Measurements from ENCODE around the gene ORMDL2. TPM values are rescaled to one million over a fixed set of nuclear protein-coding genes. Genes with fewer than 3 reads are reported as not detected.

Gene ORMDL2
- total RNA-seq, 4 donors from 2014 or later: 8.3 to 15.7 (median 11.8) TPM

GRCh38 chr12:55788546-55788945 is 29.3 kb upstream of the ORMDL2 start:
- Histone ChIP-seq H3K4me1 (no peaks in the 10 kb centered on the region), H3K36me3 (peaks cover 45 to 93% (median 78%) of the 10 kb centered on the region in 4 donors), H3K27me3 (no peaks in the 10 kb centered on the region), H3K9me3 (no peaks in the 10 kb centered on the region), H3K27ac (replicated peaks in 1 of 4) (no peak overlapping the region), H3K4me3 (no peak overlapping the region)
- no peak for DNase-seq (ENCODE audit: extremely low spot score)
- TF ChIP-seq EP300 (IDR thresholded peaks at IDR 0.05) (no peak), POLR2A (IDR thresholded peaks at IDR 0.05; ENCODE audit: low read depth) (no peak), POLR2AphosphoS5 (IDR thresholded peaks at IDR 0.05) (no peak), CTCF (IDR thresholded peaks at IDR 0.05) (no peak)
- intact Hi-C loops (cut with DNase I): no loop called here
- 92% methylated on average over 7 of the region's 7 CpGs for WGBS

- Histone ChIP-seq H3K27ac (replicated peaks in 1 of 4) (no peak overlapping the region), H3K4me3 (no peak overlapping the region), H3K27me3 (no peaks in the 10 kb centered on the region), H3K36me3 (peaks cover 49 to 93% (median 78%) of the 10 kb centered on the region in 4 donors), H3K4me1 (no peaks in the 10 kb centered on the region), H3K9me3 (no peaks in the 10 kb centered on the region)
- no peak for TF ChIP-seq EP300 (IDR thresholded peaks at IDR 0.05)
- TF ChIP-seq POLR2AphosphoS5 (IDR thresholded peaks at IDR 0.05): no peak
- no peak for TF ChIP-seq POLR2A (IDR thresholded peaks at IDR 0.05; ENCODE audit: low read depth)
- no peak for TF ChIP-seq CTCF (IDR thresholded peaks at IDR 0.05)
- intact Hi-C loops (cut with DNase I): no loop called here
- DNase-seq (ENCODE audit: extremely low spot score): no peak
- WGBS: 89% methylated on average over 2 of the region's 2 CpGs
Observed at GRCh38 chr12:55789171-55789570, 28.7 kb upstream of the ORMDL2 start.

GRCh38 chr12:55789893-55790292 is 27.9 kb upstream of the ORMDL2 start:
- Histone ChIP-seq H3K36me3 (peaks cover 55 to 93% (median 78%) of the 10 kb centered on the region in 4 donors), H3K27me3 (no peaks in the 10 kb centered on the region), H3K4me3 (no peak overlapping the region), H3K27ac (replicated peaks in 1 of 4) (no peak overlapping the region), H3K9me3 (no peaks in the 10 kb centered on the region), H3K4me1 (no peaks in the 10 kb centered on the region)
- 82% methylated on average over 4 of the region's 4 CpGs for WGBS
- intact Hi-C loops (cut with DNase I): no loop called here
- TF ChIP-seq POLR2A (IDR thresholded peaks at IDR 0.05; ENCODE audit: low read depth) (no peak), EP300 (IDR thresholded peaks at IDR 0.05) (no peak), CTCF (IDR thresholded peaks at IDR 0.05) (no peak), POLR2AphosphoS5 (IDR thresholded peaks at IDR 0.05) (no peak)
- DNase-seq (ENCODE audit: extremely low spot score): no peak

GRCh38 chr12:55795950-55796349 is 21.9 kb upstream of the ORMDL2 start:
- TF ChIP-seq EP300 (IDR thresholded peaks at IDR 0.05) (no peak), POLR2A (IDR thresholded peaks at IDR 0.05; ENCODE audit: low read depth) (no peak), CTCF (IDR thresholded peaks at IDR 0.05) (no peak), POLR2AphosphoS5 (IDR thresholded peaks at IDR 0.05) (no peak)
- intact Hi-C loops (cut with DNase I): loop anchor here (5.0 kb wide), 1 partner anchor 49 kb away; no protein-coding TSS in a partner anchor
- peaks cover 42 to 93% (median 71%) of the 10 kb centered on the region in 4 donors for H3K36me3 ChIP-seq

GRCh38 chr12:55797068-55797467 is 20.8 kb upstream of the ORMDL2 start:
- DNase-seq (ENCODE audit: extremely low spot score): no peak
- 50% methylated on average over 5 of the region's 5 CpGs for WGBS
- Histone ChIP-seq H3K9me3 (no peaks in the 10 kb centered on the region), H3K36me3 (peaks cover 42 to 97% (median 77%) of the 10 kb centered on the region in 4 donors), H3K4me1 (peaks cover 0 to 9% (median 0%) of the 10 kb centered on the region in 4 donors), H3K27me3 (no peaks in the 10 kb centered on the region), H3K27ac (replicated peaks in 1 of 4) (no peak overlapping the region), H3K4me3 (no peak overlapping the region)
- TF ChIP-seq POLR2A (IDR thresholded peaks at IDR 0.05; ENCODE audit: low read depth): no peak
- TF ChIP-seq CTCF (IDR thresholded peaks at IDR 0.05): peak in 2 of 3 experiments; percentile 43 to 49
- TF ChIP-seq EP300 (IDR thresholded peaks at IDR 0.05): no peak
- no peak for TF ChIP-seq POLR2AphosphoS5 (IDR thresholded peaks at IDR 0.05)
- intact Hi-C loops (cut with DNase I): loop anchor here (5.0 kb wide), 1 partner anchor 50 kb away; no protein-coding TSS in a partner anchor

More at GRCh38 chr12:55795950-55796349, 21.9 kb upstream of the ORMDL2 start:
- DNase-seq (ENCODE audit: extremely low spot score): no peak
- Histone ChIP-seq H3K4me1 (peaks cover 0 to 9% (median 0%) of the 10 kb centered on the region in 4 donors), H3K9me3 (no peaks in the 10 kb centered on the region), H3K27ac (replicated peaks in 1 of 4) (no peak overlapping the region), H3K4me3 (no peak overlapping the region), H3K27me3 (no peaks in the 10 kb centered on the region)

Data from esophagus muscularis mucosa (tissue), 4 donors.